ENCODE data around the gene TRIM29.

The TRIM29 gene

GRCh38 chr11:120139316-120140069, 1.6 kb upstream of the TRIM29 start:
- DNase-seq (ENCODE audit: low spot score): no peak

- DNase-seq (ENCODE audit: low spot score): no peak
Observed at GRCh38 chr11:120137187-120137610, 714 bp downstream of the TRIM29 start.

GRCh38 chr11:120136356-120136755, 1.6 kb downstream of the TRIM29 start:
- DNase-seq (ENCODE audit: low spot score): no peak

DNA sequence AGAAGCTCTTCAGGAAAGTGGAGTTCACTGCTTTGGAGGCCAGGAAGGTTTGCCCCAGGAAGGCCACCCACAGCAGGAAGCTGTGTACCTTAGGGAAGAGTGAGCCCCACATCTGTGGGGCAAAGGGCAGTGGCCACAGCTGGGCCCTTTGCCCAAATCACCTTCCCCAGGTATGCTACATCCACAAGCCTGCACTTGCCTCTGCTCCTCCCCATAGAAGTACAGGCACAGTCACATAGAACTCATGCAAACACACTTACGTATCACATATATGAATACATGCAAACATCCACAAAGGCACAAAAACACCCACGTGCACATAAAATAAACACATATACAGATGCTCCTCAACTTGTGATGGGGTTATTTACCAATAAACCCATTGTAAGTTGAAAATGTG, 2.1 kb downstream of the TRIM29 start:
- no peak for DNase-seq (ENCODE audit: low spot score)

DNA sequence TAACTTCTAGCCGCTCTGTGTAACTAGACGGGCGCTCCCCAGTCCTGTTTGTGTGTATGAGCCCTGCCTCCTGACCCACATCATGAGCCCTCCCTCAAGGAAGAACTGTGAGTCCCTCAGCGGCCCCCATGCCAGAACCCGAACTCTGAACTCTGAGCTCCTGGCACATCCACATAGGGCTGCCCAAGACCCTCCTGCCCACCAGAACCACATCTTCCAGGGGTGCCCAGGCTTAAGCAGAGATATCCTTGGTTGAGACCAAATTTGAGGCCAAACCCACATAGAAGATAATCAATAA, 3.0 kb downstream of the TRIM29 start:
- no peak for DNase-seq (ENCODE audit: low spot score)

DNA sequence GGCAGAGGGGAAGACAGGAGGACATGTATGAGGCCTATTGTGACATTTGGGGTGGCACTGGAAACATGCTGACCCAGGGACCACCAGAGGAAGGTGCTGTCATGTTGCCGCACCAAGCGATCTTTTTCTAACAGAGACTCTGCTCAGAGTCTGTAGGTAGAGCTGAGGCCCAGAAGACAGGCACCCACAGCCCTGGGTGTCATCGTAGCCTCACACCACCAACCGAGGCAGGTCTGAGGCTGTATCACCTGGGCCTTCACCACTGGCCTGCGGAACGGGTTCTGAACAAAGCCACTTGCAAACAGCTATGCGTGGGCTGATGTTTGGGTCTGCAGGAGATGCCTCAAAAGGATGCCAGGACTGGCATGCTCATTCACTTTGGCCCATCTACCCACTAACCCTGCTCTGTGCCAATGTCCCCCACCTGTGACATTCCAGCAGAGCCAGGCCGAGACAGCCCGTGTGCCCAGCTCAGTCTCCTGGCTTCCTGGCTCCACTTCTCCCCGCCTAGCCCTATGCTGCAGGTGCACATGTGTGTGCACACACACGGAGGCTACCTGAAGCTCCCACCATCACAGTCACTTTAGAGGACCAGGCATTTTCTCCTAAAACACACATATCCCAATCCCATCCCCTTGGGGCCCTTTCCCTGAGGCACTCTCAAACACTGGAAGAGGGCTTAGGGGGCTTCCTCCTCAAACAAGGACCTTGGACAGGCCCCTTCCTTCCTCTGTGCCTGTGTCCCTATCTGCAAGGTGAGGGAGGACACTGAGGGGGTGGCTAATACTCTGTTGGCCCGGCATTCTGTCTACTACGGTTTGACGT, 3.6 kb downstream of the TRIM29 start:
- DNase-seq (ENCODE audit: low spot score): no peak

- no peak for DNase-seq (ENCODE audit: low spot score)
Observed at GRCh38 chr11:120133216-120134105, 4.5 kb downstream of the TRIM29 start.

DNA sequence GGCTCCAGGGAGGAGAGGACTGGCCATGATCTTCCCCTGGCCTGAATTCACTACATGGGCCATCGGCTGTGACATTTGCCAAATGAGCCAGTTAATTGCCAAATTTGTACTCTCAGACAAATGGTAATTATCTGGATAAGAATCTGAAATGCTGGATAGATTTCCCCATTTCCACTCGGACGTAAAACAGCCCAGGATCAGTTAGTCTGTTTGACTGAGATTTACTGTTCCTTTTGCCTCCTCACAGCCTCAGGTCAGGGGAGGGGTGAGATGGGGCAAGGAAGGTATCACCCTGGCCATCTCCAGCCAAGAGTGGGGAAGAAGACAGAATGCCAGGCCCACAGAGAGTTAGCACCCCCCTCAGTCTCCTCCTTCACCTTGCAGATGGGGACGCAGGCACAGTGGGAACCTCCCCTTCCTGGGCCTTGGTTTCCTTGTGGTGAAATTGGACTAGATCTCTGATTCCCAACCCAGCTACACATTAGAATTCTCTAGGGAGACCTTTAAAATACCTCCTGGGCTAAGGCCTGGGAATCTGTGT, 5.2 kb downstream of the TRIM29 start:
- no peak for DNase-seq (ENCODE audit: low spot score)

DNA sequence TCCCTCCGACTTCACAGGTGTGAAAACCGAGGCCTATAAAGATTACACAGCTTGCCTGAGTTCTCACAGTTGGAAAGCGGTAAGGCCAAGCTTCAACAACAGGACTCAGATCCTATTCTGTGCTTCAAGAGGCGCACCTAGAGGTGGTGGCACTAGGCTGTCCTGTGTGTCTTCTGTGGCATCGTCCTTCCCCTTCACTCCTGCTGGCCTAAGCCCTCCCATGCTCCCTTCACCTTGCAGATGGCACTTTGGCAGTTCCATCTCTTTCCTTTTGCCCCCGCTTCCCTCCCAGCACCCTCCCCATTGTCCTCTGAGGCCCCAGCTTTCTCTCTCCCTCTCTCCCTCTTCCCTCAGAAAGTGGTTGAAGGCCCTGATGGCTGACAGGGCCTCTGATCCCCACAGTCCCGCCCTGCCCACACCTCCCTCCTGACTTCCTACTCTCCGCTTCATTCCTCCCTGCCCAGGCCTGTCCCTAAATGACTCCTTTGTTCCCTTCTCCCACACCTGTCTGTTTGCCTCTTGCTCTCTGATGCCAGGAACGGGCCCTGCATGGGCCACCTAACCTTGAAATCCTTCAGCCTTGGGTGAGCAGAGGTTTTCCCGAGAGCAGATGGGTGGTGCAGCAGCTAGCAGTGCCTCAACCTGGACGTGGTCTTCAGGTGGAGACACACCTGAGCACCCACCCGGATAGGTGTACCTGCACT, 5.8 kb downstream of the TRIM29 start:
- DNase-seq (ENCODE audit: low spot score): no peak

DNA sequence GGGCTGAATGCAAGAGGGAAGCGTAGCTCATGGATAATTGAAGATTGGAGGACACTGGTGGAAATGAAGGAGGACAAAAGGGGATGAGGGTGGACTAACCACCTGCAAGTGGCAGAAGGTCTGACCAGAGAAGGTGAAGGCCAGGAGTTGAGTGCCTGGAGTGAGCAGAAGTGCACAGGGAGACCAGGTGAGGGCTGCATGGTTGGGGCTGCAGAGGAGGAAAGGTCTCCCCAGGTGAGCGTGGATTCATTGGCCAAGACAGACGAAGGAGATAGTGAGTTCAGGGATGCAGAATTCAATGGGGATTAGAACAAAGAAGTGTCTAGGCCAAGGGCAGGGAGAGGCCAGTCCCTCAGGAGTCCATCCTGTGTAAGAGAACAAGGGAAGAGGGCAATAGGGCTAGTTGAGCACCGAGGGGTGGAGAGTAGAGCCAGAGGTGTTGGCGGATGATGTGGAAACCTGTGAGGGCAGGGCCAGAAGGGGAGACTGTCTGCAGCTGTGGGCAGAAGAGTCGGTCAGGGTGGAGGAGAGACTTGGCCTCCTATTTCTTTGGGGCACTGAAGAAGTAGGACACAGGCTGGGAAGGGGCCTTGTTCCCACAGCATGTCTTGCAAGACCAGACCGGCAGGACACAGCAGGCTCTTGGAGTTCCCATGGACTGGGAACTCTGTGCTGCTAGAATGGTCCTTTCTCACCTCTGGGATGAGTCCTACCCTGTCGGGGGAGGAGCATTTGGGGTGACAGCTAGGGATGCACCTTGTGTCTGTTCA, 6.7 kb downstream of the TRIM29 start:
- no peak for DNase-seq (ENCODE audit: low spot score)

GRCh38 chr11:120130176-120130980, 7.5 kb downstream of the TRIM29 start:
- DNase-seq (ENCODE audit: low spot score): no peak

DNA sequence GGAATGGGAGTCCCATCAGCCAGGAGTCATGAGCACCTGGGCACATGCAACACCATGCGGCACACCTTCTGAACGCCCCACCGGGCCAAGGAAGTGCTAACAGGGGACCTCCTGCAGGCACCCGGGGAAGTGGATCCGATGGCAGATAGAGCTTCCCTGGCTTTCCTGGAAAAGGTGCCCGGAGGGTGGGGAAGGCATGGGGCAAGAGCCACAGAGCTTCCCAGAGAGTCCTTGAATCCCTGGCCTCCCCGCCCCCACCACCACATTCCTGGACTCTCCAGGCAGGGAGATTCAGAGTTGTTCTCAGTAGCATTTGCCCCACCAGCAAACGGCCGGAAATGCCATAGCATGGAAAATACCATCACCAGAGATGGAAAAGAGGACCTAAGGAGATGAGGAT, 8.3 kb downstream of the TRIM29 start:
- DNase-seq (ENCODE audit: low spot score): no peak

- DNase-seq (ENCODE audit: low spot score): no peak
Observed at GRCh38 chr11:120128392-120129119, 9.4 kb downstream of the TRIM29 start.

GRCh38 chr11:120127236-120127635, 10.7 kb downstream of the TRIM29 start:
- no peak for DNase-seq (ENCODE audit: low spot score)

GRCh38 chr11:120126620-120127019, 11.3 kb downstream of the TRIM29 start:
- DNase-seq (ENCODE audit: low spot score): no peak

- DNase-seq (ENCODE audit: low spot score): no peak
Observed at GRCh38 chr11:120125509-120125908, 12.4 kb downstream of the TRIM29 start.

DNA sequence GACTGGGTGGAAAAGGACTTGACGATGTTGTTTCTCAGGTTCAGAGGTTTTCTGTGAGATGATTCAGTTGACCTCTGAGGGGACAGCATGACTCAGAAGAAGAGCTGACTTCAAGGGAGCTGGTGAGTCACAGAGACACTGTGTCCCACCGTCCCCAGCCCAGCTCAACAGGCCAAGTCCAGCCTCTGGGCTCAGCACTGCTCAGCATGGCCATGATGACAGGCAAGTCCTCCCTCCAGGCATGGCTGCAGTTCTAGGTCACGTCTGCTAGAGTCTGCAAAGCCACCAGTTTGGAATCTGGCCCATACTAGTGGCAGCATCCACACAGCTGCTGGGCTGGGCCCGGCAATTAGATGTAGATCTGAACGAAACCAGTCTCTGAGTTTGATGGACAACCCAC, 12.9 kb downstream of the TRIM29 start:
- DNase-seq (ENCODE audit: low spot score): no peak

DNA sequence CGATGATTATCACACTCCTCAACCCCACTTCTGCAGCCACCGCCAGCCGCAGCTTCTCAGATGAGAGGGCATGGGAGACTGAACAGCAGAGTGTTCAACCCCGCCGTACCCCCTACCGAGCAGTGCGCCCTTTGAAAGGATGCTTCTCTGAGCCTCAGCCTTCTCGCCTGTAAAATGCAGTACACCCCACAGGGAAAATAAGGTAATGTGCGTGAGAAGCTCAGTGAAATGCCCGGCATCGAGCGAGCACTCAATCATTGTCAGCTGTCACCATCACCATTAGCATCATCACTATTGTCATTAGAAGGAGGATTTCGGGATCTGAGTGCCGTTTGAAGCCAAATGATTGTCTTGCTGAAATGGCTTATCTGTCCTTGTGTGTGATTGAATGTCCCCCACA, 13.6 kb downstream of the TRIM29 start:
- no peak for DNase-seq (ENCODE audit: low spot score)

DNA sequence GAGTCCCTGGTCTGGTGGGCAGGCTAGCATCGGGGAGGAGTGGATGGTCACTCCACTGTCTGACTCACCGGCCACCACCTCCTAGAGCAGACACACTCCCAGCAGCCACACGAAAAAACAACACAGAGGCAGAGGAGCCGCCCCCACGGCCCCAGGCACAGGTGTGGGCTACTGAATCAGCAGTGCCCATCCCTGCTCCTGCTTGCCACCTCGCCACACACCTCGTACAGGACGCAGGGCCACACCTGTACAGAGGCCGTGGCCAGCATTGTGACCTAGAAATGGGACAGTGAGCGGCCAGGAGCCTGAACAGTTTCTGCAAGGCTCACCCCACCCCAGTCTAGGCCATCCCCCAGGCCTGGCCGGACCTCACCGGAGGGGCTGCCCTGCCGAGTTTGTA, 14.0 kb downstream of the TRIM29 start:
- DNase-seq (ENCODE audit: low spot score): no peak

All from NAMALWA (cell line).